HG03439 (cell line): Measurements from ENCODE around the gene IL17RA.
A peak's percentile ranks its signal among the peaks of the same experiment; 100 is the strongest.

ENCODE experiments used
- ATAC-seq: cut with Tn5 transposase; IDR thresholded peaks from one replicate; pipeline ENCODE4 v1.9.1; 2021; ENCODE audit warnings: mild to moderate bottlenecking, moderate library complexity; ENCODE audit not compliant: unreplicated experiment

Gene IL17RA

DNA sequence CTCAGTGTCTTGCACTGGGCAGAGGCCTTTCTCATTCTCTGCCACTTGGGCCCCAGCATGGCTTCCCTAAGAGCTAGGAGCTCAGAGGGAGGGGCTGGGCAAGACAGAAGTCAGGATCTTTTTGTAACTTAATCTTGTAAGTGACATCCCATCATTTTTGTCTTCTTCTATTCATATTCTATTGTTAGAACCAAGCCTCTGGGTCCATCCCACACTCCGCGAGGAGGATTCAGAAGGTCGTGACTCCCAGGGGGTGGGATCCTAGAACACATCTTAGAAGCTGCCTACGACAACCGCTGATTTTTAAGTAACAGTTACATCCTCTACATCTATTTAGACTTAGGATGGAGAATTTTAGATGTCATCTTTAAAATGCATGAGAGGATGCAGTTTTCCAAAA, 1.5 kb upstream of the IL17RA start:
- no peak for ATAC-seq

DNA sequence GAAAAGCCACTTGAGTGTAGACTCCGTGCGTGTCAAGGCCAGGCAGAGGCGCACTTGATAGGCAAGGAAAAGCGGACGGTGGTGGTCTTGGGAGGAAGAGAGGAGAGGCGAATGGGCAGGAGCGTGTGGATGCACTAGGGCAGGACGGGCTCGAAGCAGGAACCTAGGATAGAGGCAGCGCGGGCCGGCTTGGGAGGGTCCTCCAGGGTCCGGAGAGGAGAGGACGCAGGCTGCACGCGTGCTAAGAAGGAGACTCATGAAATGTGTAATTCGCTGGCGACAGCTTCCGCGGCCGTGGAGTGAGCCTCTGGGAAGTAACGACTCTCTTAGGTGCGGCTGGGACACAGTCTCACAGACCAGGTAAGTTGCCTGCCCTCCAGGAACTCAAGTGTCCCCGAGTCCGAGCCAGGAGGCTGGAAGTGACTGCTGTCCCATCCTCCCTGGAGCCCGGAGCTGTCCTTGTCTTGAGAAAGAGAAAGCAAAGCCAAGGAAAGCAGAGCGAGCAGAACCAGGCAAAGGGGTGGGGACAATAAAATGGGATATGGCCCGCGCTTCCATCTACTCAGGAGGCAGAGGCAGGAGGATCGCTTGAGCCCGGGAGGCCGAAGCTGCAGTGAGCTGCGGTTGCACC, 874 bp upstream of the IL17RA start:
- ATAC-seq, result no peak

DNA sequence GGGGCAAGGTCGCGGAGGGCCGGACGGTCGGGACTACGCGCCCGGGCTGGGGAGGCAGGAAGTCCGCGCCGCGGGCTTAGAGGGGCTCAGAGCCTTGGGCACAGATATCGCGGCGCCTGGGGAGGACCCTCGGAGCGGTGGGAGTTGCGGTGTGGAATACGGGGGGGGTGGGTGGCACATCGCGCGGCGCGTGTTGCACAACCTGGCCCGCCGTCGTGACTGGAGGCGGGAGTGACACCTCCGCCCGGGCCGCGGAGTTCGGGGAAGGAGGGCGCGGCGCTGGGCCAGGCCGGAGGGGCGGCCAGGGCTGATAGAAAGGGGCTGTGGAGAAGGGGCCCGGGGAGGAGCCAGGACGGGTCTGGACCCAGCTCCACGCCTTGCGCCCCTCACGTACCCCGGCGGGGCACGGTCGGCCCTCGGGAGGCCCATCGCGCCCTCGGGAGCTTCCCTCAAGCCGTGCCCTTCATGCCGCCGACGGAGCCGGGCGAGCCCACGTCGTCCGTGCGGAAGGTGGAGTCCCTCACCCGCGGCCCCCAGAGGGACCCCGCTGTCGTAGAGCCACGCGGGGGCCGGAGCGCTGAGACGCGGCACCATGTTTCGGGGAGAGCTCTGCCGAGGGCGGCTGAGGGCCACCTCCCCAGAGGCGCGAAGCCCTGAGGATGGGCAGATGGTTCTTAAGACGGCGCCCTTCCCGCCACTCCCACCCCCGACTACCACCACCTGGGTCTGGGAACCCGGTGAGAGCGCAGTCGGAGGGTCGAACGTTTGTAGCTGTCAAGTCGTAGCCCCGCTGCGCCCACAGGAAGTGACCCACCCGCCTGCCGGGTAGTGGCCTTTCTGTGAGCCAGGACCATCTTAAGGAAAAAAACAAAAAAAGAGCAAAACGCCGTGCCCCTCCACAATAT, 729 bp downstream of the IL17RA start:
- peak; percentile 14 for ATAC-seq

DNA sequence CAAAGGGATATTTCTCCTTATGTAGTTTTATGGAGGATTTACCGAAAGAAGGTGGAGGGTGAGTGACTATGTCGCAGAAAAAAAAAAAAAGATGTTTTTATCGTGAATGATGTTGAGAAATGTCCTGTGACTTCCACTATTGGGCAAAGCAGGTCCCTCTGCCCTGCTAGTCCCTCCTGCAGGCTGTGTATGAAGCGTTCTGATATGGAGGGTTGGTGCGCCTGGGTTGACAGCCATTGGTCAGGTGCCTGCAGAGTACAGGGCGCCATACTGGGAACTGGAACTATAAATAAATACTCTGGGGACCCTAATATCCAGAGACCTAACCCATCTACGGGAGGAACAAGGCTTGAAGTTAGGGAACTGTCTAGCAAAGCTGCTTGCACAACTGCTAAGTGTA, 1.5 kb downstream of the IL17RA start:
- no peak for ATAC-seq

DNA sequence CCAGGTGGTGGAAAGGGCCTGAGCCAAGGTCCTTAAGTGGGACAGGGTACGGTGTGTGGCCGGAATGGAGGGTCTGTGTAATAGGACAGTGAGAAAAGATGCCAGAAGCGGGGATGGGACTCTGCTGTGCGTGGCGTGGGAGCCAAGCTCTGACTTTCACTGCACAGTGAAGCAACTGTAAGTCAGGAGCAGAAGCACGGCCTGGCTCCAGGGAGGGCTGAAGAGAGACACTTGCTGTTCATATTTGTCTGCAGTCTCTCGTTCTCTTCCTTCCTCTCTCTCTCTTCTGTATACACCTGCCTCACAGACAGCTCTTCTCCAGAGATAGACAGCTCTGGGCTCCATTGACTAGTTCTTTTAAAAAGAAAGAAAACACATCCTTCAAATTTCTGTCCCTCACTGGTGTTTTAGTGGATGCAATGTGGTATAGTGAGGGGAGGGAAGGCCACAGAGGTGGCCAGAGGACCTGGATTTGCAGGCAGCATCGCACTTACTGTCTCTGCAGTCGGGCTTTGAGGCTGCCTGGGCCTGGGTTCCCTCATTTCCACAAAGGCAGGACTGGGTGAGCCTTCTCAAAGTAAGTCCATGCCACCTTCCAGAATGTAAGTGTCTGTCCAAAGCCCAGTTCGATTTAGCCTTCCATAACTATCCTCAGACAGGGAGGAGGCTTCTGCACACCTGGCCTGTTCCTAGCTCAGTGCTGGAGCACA, 2.1 kb downstream of the IL17RA start:
- no peak for ATAC-seq

DNA sequence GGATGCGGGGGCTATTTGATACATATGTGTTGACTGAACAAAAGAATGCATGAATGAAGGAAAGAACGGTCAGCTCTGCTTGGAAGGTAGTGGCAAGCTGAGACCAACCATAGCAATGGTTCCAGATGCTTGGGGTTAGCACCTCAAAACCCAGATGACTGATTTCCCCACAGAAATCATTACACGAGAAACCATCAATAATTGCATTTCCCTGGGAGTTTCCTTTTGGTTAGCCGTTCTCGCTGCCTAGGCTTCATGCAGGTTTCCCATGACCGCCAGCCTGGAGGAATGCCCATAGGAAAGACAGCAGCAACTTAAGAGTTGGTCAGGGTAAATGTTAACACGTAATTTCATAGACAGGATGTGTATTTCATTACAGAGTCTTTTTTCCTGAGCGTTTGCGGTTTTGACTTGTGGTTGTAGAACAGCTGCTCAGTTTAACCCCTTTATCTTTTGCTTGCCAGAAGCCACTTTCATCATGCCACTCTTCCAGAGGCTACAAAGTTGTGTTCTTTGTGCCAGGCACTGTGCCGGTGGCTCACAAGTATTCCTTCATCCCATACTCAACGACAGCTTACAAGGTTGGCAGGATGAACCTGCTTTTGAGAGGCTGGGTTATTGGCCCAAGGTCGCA, 2.8 kb downstream of the IL17RA start:
- no peak for ATAC-seq

DNA sequence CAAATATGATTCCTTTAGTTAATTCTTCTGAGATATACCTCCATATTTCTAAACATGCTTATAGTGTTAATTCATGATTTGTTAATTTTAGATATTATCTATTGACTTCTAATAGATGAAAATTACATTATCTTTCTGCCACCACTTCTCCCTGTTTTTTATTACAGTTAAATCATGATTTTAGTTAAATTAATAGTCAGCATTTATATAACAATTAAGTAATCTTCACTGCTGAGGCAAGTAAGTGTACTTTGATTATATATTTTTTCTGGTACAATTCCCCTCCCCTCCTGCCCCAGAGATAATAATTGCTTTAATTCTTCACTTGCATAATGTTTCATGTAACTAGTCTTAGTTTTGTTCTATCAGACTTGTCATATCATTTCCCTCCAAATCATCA, 5.8 kb downstream of the IL17RA start:
- no peak for ATAC-seq

DNA sequence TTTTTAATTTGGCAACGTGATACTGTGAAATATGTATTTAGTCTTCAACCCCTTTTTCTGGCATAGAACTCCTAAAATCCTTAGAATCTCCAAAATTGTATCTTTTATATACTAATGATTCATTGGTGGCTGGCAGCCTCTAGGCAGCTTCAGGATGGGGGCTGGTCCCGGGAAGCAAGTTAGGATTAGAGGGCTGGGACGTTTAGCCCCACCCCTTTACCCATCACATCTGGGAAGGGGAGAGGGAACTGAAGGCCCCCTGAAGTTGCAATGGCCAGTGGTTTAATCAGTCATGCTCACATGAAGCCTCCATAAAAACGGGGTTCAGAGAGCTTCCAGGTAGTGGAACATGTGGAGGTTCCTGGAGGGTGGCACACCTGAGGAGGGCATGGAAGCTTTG, 7.1 kb downstream of the IL17RA start:
- no peak for ATAC-seq

DNA sequence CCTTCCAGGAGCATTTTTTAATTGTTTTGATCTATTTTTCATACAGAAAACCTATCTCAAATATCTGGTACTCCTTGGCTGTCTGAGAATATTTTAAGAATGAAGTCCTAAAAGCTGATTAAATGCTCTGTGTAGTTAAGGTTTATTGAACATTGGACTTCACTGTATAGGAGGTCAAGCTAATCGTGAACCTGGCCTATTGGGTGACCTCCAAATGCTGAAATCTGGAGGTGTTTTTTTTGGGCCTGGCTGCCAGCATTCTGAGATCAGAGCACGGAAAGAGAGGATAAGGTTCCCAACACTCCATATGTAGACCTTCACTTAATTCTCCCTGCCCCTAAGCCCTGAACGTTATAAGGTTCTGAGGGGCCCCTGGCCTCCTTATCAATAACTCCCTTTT, 8.3 kb downstream of the IL17RA start:
- ATAC-seq, result no peak

DNA sequence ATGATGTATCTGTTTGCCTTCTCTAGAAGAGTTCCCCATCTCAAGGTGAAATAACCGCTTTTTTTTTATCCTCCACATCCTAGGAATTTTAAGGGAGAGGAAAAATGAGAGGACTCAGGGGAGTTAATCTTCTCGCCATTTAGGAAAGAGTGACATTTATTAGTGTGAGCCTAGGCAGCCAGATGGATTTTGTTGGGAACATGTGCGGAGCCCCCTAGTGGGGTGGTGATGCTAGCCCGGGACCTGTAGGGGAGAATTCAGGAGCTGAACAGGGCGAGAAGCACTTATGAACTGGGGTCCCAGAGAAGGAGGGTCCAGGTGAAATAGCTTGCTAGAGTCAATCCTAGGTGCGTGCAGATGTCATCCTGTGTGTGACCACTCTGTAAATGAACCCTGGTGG, 10.7 kb downstream of the IL17RA start:
- no peak for ATAC-seq

DNA sequence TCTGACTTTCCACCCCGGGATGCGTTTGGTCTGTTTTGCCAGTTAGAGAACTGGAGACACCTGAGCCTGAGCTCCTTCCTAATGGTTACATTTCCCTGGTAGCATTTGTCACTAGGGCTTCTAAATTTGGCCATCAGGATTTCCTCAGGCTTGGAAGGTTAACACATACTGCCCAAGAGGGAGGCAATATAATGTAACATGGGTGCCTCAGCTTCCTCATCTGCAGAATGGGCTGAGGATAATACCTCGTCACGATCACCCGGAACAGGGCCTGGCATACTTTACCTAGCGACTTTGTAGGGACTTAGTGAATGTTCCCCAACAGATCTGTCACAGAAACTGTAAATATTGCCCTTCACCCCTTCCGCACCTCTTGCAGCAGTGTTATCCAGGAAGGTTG, 11.3 kb downstream of the IL17RA start:
- ATAC-seq, result no peak

DNA sequence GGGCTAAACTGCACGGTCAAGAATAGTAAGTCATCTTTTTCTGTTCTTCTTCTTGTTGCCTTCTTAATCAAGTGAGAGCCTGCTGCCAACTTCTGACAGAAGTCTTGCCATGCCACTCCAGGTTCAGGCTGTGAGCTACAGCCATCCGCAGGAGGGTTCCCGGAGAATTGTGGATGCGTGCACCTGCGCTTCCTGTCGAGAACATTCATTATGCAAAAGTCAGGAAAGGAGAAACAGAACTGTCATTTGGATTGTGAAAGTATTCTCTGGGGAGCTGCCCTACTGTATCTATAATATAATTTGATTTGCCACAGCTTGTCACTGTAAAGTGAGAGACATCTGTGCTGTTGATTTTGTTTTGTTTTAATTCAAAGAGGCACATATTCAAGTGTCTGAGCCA, 12.3 kb downstream of the IL17RA start:
- ATAC-seq, result no peak

DNA sequence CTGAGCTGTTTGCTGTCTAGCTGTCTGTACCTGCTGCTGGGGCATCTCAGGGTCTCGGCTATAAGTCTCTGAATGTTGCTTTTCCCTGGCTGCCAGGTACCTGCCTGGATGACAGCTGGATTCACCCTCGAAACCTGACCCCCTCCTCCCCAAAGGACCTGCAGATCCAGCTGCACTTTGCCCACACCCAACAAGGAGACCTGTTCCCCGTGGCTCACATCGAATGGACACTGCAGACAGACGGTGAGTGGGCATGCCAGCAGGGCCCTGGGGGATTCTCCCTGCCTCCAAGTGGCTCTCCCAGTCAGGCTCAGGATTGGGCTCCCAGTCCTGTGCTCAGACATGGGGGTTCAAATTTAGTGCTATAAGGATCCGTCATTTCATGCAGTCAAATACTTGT, 12.9 kb downstream of the IL17RA start:
- ATAC-seq, result no peak

DNA sequence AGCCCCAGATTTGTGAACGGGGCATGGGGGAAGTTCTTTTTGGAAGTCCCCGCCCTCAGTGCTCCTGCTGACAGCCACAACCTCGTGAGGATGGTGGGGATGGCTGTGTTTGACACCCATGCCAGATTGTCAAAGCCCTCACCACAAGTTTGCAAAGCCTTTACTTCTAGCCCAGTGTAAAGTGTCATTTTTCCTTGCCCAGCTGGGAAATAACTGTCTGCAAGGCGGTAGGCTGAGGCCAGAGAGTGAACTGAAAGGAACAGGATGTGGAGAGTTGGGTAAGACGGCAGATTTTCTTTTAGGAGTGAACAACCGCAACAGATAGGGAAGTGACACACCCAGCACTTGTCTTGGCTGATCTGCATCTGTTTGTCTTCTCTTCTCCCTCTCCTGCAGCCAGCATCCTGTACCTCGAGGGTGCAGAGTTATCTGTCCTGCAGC, 13.6 kb downstream of the IL17RA start:
- no peak for ATAC-seq

DNA sequence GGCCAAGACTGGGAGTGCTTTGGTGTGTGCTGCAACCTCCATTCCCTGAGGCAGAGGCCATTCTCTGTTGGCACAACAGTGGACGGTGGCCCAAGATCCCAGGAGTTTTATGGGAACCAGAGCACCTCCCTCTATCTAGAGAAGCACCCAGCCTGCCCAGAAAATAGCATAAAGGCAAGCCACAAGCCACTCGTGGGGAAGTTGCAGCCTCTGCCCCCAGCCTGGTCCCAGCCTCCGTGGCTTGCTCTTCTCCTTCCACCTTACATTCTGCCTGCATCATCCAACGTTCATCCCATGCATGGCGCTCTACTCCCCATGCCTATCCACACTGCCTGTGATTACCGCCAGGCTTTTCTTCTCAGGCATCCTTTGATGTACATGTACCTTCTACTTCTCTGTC, 15.8 kb downstream of the IL17RA start:
- ATAC-seq, result no peak

DNA sequence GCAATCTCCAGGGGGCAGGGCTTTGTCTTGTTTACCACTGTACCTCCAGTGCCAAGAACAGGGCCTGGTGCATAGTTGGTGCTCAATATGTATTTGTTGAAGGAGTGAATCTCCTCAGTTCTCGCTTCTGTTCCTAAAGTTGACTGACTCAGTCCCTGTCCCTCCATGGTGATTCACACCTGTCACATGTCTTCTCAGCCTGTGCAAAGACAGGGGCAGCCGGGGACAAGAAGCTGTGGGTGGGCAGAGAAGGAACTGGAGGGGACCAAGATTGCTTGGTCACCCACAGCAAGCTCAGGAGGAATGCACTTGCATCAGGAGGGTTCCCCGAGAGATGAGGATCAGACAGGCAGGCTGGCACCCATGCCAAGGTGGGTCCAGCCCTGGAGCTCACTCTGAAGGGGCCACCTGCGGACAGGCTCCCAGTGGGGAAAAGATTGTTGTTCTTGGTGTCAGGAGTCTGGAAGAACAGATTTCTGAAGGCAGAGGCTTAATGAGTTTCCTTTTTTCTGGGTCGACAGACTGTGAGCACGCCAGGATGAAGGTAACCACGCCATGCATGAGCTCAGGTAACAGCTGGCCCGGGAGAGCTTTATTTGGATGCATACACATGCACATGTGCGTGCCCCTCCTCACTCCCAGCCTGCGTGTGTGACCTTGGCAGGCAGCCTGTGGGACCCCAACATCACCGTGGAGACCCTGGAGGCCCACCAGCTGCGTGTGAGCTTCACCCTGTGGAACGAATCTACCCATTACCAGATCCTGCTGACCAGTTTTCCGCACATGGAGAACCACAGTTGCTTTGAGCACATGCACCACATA, 16.9 kb downstream of the IL17RA start:
- no peak for ATAC-seq

DNA sequence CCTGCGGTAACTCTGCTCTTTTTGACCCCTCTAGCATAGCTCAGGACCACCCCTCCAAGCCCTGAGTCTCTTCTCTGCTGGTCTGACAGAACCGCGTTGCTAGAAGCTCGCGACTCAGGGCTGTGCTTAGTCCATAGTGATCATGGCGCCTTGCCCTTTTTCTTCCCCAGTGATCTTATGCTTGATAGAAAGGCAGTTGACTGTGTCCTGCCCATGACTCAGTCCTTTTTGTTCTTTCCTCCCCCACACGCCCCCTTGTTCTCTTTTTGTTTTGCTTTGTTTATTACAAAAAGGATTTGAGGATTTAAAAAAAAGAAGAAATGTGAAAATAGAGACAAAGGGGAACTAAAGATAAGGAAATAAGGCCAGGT, 17.5 kb downstream of the IL17RA start:
- no peak for ATAC-seq

DNA sequence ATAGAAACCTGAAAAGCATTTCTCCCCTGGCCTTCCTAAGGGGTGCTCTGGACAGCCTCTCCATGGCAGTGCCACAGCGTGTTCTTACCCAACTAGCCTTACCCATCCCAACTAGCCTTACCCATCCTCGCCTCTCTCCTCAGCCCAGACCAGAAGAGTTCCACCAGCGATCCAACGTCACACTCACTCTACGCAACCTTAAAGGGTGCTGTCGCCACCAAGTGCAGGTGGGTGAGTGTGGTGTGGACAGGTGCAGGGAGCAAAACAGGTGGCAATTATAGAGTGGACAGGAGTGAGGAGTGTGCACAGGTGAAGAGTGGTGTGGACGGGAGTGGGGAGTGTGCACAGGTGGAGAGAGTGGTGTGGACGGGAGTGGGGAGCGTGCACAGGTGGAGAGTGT, 18.6 kb downstream of the IL17RA start:
- no peak for ATAC-seq

DNA sequence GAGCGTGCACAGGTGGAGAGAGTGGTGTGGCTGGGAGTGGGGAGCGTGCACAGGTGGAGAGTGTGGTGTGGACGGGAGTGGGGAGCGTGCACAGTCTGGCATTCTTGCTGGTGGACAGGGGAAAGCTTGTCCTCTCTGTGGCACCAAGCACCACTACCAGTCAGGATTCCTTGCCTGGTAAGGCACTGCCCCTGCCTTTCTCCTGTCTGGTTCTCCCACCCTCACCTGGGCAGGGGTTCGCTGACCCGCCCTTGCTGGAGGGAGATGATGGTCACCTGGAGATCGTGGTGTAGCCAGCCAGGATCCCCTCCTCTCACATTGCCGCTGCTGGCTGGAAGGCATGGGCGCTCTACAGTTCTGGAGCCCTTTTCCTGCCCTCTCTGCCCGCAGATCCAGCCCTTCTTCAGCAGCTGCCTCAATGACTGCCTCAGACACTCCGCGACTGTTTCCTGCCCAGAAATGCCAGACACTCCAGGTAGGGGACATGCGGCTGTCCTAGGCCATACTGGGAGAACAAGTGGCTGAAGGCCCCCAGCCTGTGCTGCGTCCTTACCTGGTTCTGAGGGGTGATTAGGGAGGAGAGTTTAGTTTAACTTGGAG, 19.6 kb downstream of the IL17RA start:
- ATAC-seq, result no peak
